Spleen (tissue), 11 donors: ENCODE measurements around the gene GRID2. TPM values are rescaled to one million over a fixed set of nuclear protein-coding genes. Genes with fewer than 3 reads are reported as not detected.
A peak's percentile ranks its signal among the peaks of the same experiment; 100 is the strongest.

Source experiments
- DNase-seq: peaks from one replicate; pipeline ENCODE4 v3.0.0-alpha.2; 2020
- H3K27ac ChIP-seq, 8 donors: fragments of 200-600 bp; sonication (generic) in 7 of 8; 1 replicate in 4 of 8; 2 replicates in 4 of 8; pipeline versions ENCODE4 v1.5.0 to v1.8.0; 2016 to 2021; ENCODE audit warnings: inconsistent platforms in 4 of 8, mild to moderate bottlenecking in 4 of 8, moderate library complexity in 1 of 8
- H3K27me3 ChIP-seq, 7 donors: fragments of 200-600 bp; sonication (generic) in 6 of 7; replicated peaks in 1 of 7; 1 replicate in 4 of 7; 2 replicates in 3 of 7; pipeline versions ENCODE4 v1.5.0 to v1.8.0; 2016 to 2021; ENCODE audit warnings: inconsistent platforms in 3 of 7, mild to moderate bottlenecking in 1 of 7
- H3K36me3 ChIP-seq, 6 donors: fragments of 200-600 bp; sonication (generic) in 5 of 6; 1 replicate in 4 of 6; 2 replicates in 2 of 6; pipeline versions ENCODE4 v1.5.0 to v1.8.0; 2016 to 2021; ENCODE audit warnings: inconsistent platforms in 2 of 6
- H3K4me1 ChIP-seq, 6 donors: fragments of 200-600 bp; sonication (generic) in 5 of 6; 1 replicate in 3 of 6; 2 replicates in 3 of 6; pipeline versions ENCODE4 v1.5.0 to v1.8.0; 2016 to 2021; ENCODE audit warnings: inconsistent platforms in 3 of 6
- H3K4me3 ChIP-seq, 8 donors: fragments of 200-600 bp; sonication (generic) in 7 of 8; 1 replicate in 4 of 8; 2 replicates in 4 of 8; pipeline versions ENCODE4 v1.5.0 to v1.8.0; 2016 to 2021; ENCODE audit warnings: inconsistent platforms in 4 of 8, mild to moderate bottlenecking in 4 of 8, moderate library complexity in 2 of 8
- H3K9me3 ChIP-seq, 8 donors: fragments of 200-600 bp; sonication (generic) in 7 of 8; 1 replicate in 4 of 8; 2 replicates in 4 of 8; pipeline versions ENCODE4 v1.5.0 to v1.8.0; 2016 to 2021; ENCODE audit warnings: inconsistent platforms in 4 of 8
- CTCF ChIP-seq, 11 experiments: fragments of 200-600 bp in 7 of 11; fragments of 450-650 bp in 4 of 11; sonication (generic) in 4 of 11; IDR thresholded peaks in 8 of 11; conservative IDR thresholded peaks in 3 of 11; 1 replicate in 7 of 11; 2 replicates in 4 of 11; pipeline versions ENCODE4 v1.4.0 to v1.8.0; 2016 to 2021; ENCODE audit warnings: antibody characterized with exemption in 11 of 11, inconsistent platforms in 4 of 11, mild to moderate bottlenecking in 1 of 11
- POLR2A ChIP-seq, 3 donors: fragments of 450-650 bp; IDR thresholded peaks; one replicate each; pipeline ENCODE4 v1.5.1; 2017; ENCODE audit warnings: antibody characterized with exemption in 3 of 3, mild to moderate bottlenecking in 1 of 3
- POLR2AphosphoS5 ChIP-seq, 3 donors: sonication (generic); formaldehyde crosslinking; IDR thresholded peaks; one replicate each; pipeline ENCODE4 v1.5.1; 2017; ENCODE audit warnings: antibody characterized with exemption in 3 of 3
- WGBS, 5 donors: extraction: QIAGEN DNeasy Blood & Tissue Kit in 3 of 5; methylation state at CpG; one replicate each; pipeline versions ENCODE4 v1.1.5 to v1.1.7; 2013 to 2018; 5-methylcytosine and 5-hydroxymethylcytosine counted together
- intact Hi-C: fragments of 100-400 bp; cut with DNase I; formaldehyde crosslinking; loops from one replicate; pipeline ENCODE4 v1.15.0; 2023; ENCODE audit warnings: low total_unique reads
- polyA plus RNA-seq, 3 donors: library from polyadenylated mRNA; stranded (reverse); fragments of 200-250 nt; gene quantifications; one replicate each; pipeline ENCODE4 v1.2.1, GENCODE V29; 2013
- total RNA-seq, 7 donors: library from RNA; depleted of rRNA in 3 of 7; stranded (reverse); fragments of >200 nt in 3 of 7; fragmentation: NEBNext Ultra II Directional in 4 of 7; extraction: Animal tissue kit (Norgen Biotek cat#: 25700) in 4 of 7; gene quantifications; one replicate each; pipeline versions ENCODE4 v1.1.0 to v1.2.1, GENCODE V29; 2016 to 2021
- donor health status: healthy with polysubstance abuse.
- donor health status: DM: no; HTN: no; CAD: no; lungs with moderate emphysema.
- donor health status: DM: no; HTN: no; CAD: no.
- donor health status: Bipolar disorder and iron deficiency.
- donor health status: healthy.
- donor health status: DM: no; HTN: no; CAD: no.
- donor health status: DM: yes; HTN: yes; CAD: no.

GRID2 gene
- total and polyA plus RNA-seq, 10 donors = 0.03 to 0.92 (median 0.22) TPM; not detected in 4

- H3K4me1 ChIP-seq = no peaks in the 10 kb centered on the region
- intact Hi-C loops = no loop called here
- no peak for TF ChIP-seq CTCF (IDR thresholded peaks at IDR 0.05 in 8 of 11, conservative IDR thresholded peaks at IDR 0.05 in 3 of 11)
- no peak for TF ChIP-seq POLR2AphosphoS5 (IDR thresholded peaks at IDR 0.05)
- TF ChIP-seq POLR2A (IDR thresholded peaks at IDR 0.05) = no peak
- no peaks in the 10 kb centered on the region for H3K9me3 ChIP-seq
- DNase-seq = no peak
- no peak overlapping the region for H3K4me3 ChIP-seq
- H3K27ac ChIP-seq = no peak overlapping the region
- H3K27me3 ChIP-seq = no peaks in the 10 kb centered on the region
- no peaks in the 10 kb centered on the region for H3K36me3 ChIP-seq
These were observed 768.5 kb downstream of the GRID2 start for GRCh38 chr4:93072292-93072691.

GRCh38 chr4:93080316-93080715 lies 776.5 kb downstream of the GRID2 start:
- Histone ChIP-seq H3K27me3 (no peaks in the 10 kb centered on the region), H3K9me3 (peaks cover 0 to 5% (median 0%) of the 10 kb centered on the region in 8 donors), H3K4me3 (no peak overlapping the region), H3K4me1 (no peaks in the 10 kb centered on the region), H3K27ac (no peak overlapping the region), H3K36me3 (no peaks in the 10 kb centered on the region)
- DNase-seq = no peak
- TF ChIP-seq POLR2AphosphoS5 (IDR thresholded peaks at IDR 0.05) (no peak), POLR2A (IDR thresholded peaks at IDR 0.05) (no peak), CTCF (IDR thresholded peaks at IDR 0.05 in 8 of 11, conservative IDR thresholded peaks at IDR 0.05 in 3 of 11) (no peak)
- intact Hi-C loops = no loop called here
- 59 to 73% (median 71%) methylated on average over 2 of the region's 2 CpGs for WGBS, 5 donors

- H3K27me3 ChIP-seq = no peaks in the 10 kb centered on the region
- intact Hi-C loops = no loop called here
- no peak overlapping the region for H3K4me3 ChIP-seq
- H3K4me1 ChIP-seq = no peaks in the 10 kb centered on the region
- H3K36me3 ChIP-seq = no peaks in the 10 kb centered on the region
- DNase-seq = peak; percentile 38
- 74 to 82% (median 77%) methylated on average over 10 of the region's 10 CpGs for WGBS, 5 donors
- peaks cover 0 to 5% (median 0%) of the 10 kb centered on the region in 8 donors for H3K9me3 ChIP-seq
- TF ChIP-seq POLR2AphosphoS5 (IDR thresholded peaks at IDR 0.05) = no peak
- no peak for TF ChIP-seq CTCF (IDR thresholded peaks at IDR 0.05 in 8 of 11, conservative IDR thresholded peaks at IDR 0.05 in 3 of 11)
- TF ChIP-seq POLR2A (IDR thresholded peaks at IDR 0.05) = no peak
- H3K27ac ChIP-seq = no peak overlapping the region
These were observed 781.0 kb downstream of the GRID2 start for GRCh38 chr4:93084599-93085305.

- Histone ChIP-seq H3K27me3 (no peaks in the 10 kb centered on the region), H3K4me1 (no peaks in the 10 kb centered on the region), H3K9me3 (peaks cover 0 to 5% (median 0%) of the 10 kb centered on the region in 8 donors), H3K4me3 (no peak overlapping the region), H3K36me3 (no peaks in the 10 kb centered on the region), H3K27ac (no peak overlapping the region)
- TF ChIP-seq POLR2A (IDR thresholded peaks at IDR 0.05) (no peak), CTCF (IDR thresholded peaks at IDR 0.05 in 8 of 11, conservative IDR thresholded peaks at IDR 0.05 in 3 of 11) (no peak), POLR2AphosphoS5 (IDR thresholded peaks at IDR 0.05) (no peak)
- DNase-seq = no peak
- 64 to 80% (median 68%) methylated on average over 4 of the region's 4 CpGs for WGBS, 5 donors
- intact Hi-C loops = no loop called here
These were observed 782.6 kb downstream of the GRID2 start for GRCh38 chr4:93086356-93086755.
